ENCODE measurements around the gene ST8SIA4.

ST8SIA4 gene

DNA sequence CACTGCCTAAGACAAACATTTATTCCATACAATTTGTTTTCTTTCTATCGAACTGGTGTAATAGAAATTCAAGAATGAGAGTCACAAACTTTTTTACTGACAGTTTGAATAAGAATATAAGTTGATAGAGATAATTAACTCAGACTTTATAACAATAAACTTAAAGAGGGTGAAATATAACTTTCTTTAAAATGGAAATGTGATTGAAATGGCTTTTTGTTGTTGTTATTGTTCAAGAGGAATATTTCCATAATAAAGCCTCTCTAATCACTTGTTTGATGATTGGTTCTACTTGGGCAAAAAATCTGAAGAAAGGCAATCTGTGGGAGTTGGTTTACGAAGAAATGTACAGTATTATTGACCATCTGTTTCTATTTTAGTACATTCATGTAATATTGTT, 79.3 kb downstream of the ST8SIA4 start:
- TF ChIP-seq, protein P1, sequence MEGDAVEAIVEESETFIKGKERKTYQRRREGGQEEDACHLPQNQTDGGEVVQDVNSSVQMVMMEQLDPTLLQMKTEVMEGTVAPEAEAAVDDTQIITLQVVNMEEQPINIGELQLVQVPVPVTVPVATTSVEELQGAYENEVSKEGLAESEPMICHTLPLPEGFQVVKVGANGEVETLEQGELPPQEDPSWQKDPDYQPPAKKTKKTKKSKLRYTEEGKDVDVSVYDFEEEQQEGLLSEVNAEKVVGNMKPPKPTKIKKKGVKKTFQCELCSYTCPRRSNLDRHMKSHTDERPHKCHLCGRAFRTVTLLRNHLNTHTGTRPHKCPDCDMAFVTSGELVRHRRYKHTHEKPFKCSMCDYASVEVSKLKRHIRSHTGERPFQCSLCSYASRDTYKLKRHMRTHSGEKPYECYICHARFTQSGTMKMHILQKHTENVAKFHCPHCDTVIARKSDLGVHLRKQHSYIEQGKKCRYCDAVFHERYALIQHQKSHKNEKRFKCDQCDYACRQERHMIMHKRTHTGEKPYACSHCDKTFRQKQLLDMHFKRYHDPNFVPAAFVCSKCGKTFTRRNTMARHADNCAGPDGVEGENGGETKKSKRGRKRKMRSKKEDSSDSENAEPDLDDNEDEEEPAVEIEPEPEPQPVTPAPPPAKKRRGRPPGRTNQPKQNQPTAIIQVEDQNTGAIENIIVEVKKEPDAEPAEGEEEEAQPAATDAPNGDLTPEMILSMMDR (IDR thresholded peaks at IDR 0.05; ENCODE audit: insufficient read depth, low read depth, low read length, missing control alignments) = no peak
- H3K4me3 ChIP-seq (ENCODE audit: low read length) = no peak overlapping the region
- DNase-seq (ENCODE audit: low read depth) = no peak

DNA sequence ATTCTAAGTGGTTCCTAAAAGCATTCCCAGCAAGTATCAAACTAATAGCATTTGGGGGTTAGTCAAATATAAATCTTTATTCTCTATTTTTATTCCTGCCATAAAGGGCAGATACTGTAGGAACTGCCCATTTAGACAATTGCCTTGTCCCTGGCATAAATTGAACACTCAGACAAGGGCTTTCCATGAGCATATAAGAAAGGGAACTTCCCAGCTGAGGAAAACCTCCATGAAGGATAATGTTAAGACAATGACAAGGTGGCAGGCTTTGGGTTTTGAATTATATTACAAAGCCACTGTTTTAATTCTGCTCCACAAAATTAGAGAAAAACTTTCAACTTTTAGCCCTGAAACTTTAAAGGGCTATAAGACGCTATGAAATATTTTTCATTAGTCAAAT, 81.3 kb downstream of the ST8SIA4 start:
- no peak overlapping the region for H3K4me3 ChIP-seq (ENCODE audit: low read length)
- TF ChIP-seq, protein P1 (IDR thresholded peaks at IDR 0.05; ENCODE audit: insufficient read depth, low read depth, low read length, missing control alignments) = no peak
- no peak for DNase-seq (ENCODE audit: low read depth)

DNA sequence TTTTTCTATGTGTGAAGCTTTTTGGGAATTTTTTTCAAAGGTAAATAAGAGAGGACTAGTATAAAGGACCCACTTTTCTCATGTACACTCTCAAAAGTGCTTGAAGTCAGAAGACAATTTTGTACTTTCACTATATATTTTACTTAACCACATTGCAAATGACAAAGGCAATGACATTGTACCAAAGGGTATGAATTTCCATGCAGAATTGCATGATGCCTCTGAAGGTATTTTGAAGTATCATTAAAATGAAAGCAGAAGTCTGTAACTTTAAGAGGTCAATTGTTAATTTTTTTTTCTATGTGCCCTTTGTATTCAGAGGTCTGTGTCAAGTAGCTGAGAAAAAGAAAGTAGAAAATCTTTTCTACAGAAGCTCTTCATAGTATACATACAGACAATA, 84.7 kb downstream of the ST8SIA4 start:
- TF ChIP-seq, protein P1 (IDR thresholded peaks at IDR 0.05; ENCODE audit: insufficient read depth, low read depth, low read length, missing control alignments) = no peak
- DNase-seq (ENCODE audit: low read depth) = no peak
- no peak overlapping the region for H3K4me3 ChIP-seq (ENCODE audit: low read length)

GRCh38 chr5:100803397-100803796, 99.7 kb downstream of the ST8SIA4 start:
- DNase-seq (ENCODE audit: low read depth) = no peak
- no peak overlapping the region for H3K4me3 ChIP-seq (ENCODE audit: low read length)
- TF ChIP-seq, protein P1 (IDR thresholded peaks at IDR 0.05; ENCODE audit: insufficient read depth, low read depth, low read length, missing control alignments) = no peak

- TF ChIP-seq, protein P1 (IDR thresholded peaks at IDR 0.05; ENCODE audit: insufficient read depth, low read depth, low read length, missing control alignments) = no peak
- DNase-seq (ENCODE audit: low read depth) = no peak
- H3K4me3 ChIP-seq (ENCODE audit: low read length) = no peak overlapping the region
Observed at GRCh38 chr5:100802208-100802607, 100.9 kb downstream of the ST8SIA4 start.

- no peak overlapping the region for H3K4me3 ChIP-seq (ENCODE audit: low read length)
- DNase-seq (ENCODE audit: low read depth) = no peak
- TF ChIP-seq, protein P1 (IDR thresholded peaks at IDR 0.05; ENCODE audit: insufficient read depth, low read depth, low read length, missing control alignments) = no peak
Observed at GRCh38 chr5:100800562-100800961, 102.5 kb downstream of the ST8SIA4 start.

- TF ChIP-seq, protein P1 (IDR thresholded peaks at IDR 0.05; ENCODE audit: insufficient read depth, low read depth, low read length, missing control alignments) = no peak
- no peak overlapping the region for H3K4me3 ChIP-seq (ENCODE audit: low read length)
- DNase-seq (ENCODE audit: low read depth) = no peak
Observed at GRCh38 chr5:100799166-100799565, 103.9 kb downstream of the ST8SIA4 start.
